ENCODE measurements around the gene ENPP6. TPM values are rescaled to one million over a fixed set of nuclear protein-coding genes. Genes with fewer than 3 reads are reported as not detected.
A peak's percentile ranks its signal among the peaks of the same experiment; 100 is the strongest.

The ENPP6 gene
- polyA plus RNA-seq (2012; ENCODE audit: missing spikeins), result 0.81 TPM

- no peak for TF ChIP-seq POLR2AphosphoS5 (IDR thresholded peaks at IDR 0.05; ENCODE audit: low read depth, low read length)
- TF ChIP-seq POLR2A (IDR thresholded peaks at IDR 0.05; ENCODE audit: low read depth, low read length), result no peak
- no peak for TF ChIP-seq TAF1 (IDR thresholded peaks at IDR 0.05; ENCODE audit: borderline replicate concordance, low read depth, low read length)
- no peak for FAIRE-seq
Measured at GRCh38 chr4:184217634-184218033, at the start of gene ENPP6. TSS of gene ENPP6 (minus strand) at chr4:184217873. CDS start at chr4:184217819, 54 bp downstream.

GRCh38 chr4:184267206-184267608 is 49.5 kb upstream of the ENPP6 start:
- no peak for TF ChIP-seq TAF1 (IDR thresholded peaks at IDR 0.05; ENCODE audit: borderline replicate concordance, low read depth, low read length)
- TF ChIP-seq POLR2A (IDR thresholded peaks at IDR 0.05; ENCODE audit: low read depth, low read length), result 0 out of 2 replicates have a peak, but pooled peaks have one; percentile 27
- TF ChIP-seq POLR2AphosphoS5 (IDR thresholded peaks at IDR 0.05; ENCODE audit: low read depth, low read length), result peak; percentile 60; the same call in 1 of the 2 replicates
- FAIRE-seq (no peak), DNase-seq (ENCODE audit: insufficient read length) (no peak)

More at GRCh38 chr4:184217634-184218033, at the start of gene ENPP6:
- DNase-seq (ENCODE audit: insufficient read length), result no peak

DNA sequence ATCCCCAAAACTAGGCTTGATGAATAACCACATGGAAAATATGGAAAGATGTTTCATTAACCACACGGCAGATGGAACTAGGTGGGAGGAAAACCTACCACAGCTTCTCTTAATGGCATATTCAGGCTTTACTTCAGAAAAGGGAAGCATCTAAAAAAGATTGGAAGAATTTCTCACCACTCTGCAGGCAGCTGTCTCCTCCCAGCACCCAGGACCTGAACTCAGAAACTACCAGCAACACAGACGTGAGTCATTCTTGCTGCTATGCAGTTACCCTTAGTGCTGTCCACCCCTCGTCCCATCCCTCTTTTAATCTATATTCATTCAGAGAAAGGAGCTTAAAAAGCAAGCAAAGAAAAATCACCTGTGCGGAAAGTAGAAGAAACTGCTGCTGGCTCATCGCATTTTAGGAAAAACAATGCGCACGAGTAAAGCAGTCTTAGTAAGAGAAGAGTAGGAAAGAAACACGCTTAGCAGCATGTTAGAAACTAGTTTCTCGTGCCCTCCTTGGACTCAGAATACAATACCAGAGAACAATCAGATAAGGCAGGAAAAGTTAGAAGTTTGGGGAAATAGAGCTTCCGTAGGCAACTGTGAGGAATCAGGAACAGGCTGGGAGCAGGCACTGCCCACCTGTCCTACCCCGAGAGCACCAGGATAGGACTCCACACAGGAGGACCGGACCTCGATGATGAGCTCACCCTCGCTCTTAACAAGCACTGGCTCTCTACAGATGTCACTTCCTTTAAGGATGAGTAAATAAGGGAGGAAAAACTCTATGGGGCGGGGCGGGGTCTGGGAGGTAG is 48.1 kb upstream of the ENPP6 start:
- DNase-seq (ENCODE audit: insufficient read length) (no peak), FAIRE-seq (peak; percentile 87)
- TF ChIP-seq POLR2A (IDR thresholded peaks at IDR 0.05; ENCODE audit: low read depth, low read length), result peak; percentile 90
- peak; percentile 41; the same call in 1 of the 2 replicates for TF ChIP-seq TAF1 (IDR thresholded peaks at IDR 0.05; ENCODE audit: borderline replicate concordance, low read depth, low read length)
- peak; percentile 85 for TF ChIP-seq POLR2AphosphoS5 (IDR thresholded peaks at IDR 0.05; ENCODE audit: low read depth, low read length)

- FAIRE-seq, result peak; percentile 87
- TF ChIP-seq POLR2A (IDR thresholded peaks at IDR 0.05; ENCODE audit: low read depth, low read length) (peak; percentile 56), POLR2AphosphoS5 (IDR thresholded peaks at IDR 0.05; ENCODE audit: low read depth, low read length) (no peak), TAF1 (IDR thresholded peaks at IDR 0.05; ENCODE audit: borderline replicate concordance, low read depth, low read length) (no peak)
- DNase-seq (ENCODE audit: insufficient read length), result no peak
Measured at GRCh38 chr4:184263910-184264732, 46.4 kb upstream of the ENPP6 start.

- FAIRE-seq (no peak), DNase-seq (ENCODE audit: insufficient read length) (no peak)
- TF ChIP-seq TAF1 (IDR thresholded peaks at IDR 0.05; ENCODE audit: borderline replicate concordance, low read depth, low read length) (no peak), POLR2A (IDR thresholded peaks at IDR 0.05; ENCODE audit: low read depth, low read length) (no peak; the same call in 1 of the 2 replicates), POLR2AphosphoS5 (IDR thresholded peaks at IDR 0.05; ENCODE audit: low read depth, low read length) (no peak)
Measured at GRCh38 chr4:184263461-184263860, 45.8 kb upstream of the ENPP6 start.

- no peak for TF ChIP-seq TAF1 (IDR thresholded peaks at IDR 0.05; ENCODE audit: borderline replicate concordance, low read depth, low read length)
- TF ChIP-seq POLR2A (IDR thresholded peaks at IDR 0.05; ENCODE audit: low read depth, low read length), result no peak
- no peak for TF ChIP-seq POLR2AphosphoS5 (IDR thresholded peaks at IDR 0.05; ENCODE audit: low read depth, low read length)
- no peak for DNase-seq (ENCODE audit: insufficient read length)
- peak; percentile 73 for FAIRE-seq
Measured at GRCh38 chr4:184262901-184263300, 45.2 kb upstream of the ENPP6 start.

DNA sequence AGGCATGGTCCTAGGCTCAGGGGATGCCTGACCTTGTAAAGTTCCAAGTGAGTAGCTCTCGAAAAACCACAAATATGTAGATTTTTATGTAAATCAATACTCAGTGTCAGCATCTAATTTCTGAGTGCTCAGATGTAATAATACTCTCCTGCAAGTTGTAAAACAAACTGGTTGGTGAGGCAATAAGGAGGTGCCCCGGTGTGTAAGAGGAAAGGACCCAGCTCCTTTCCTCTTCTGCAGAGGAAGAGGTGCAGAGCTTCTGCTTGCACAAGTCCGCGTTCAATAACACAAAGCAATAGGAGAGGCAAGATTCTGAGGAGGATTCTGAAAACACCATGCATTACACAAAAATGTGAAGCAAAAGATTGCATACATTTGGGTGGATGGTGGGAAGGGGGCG is 43.6 kb upstream of the ENPP6 start:
- TF ChIP-seq POLR2AphosphoS5 (IDR thresholded peaks at IDR 0.05; ENCODE audit: low read depth, low read length) (no peak), POLR2A (IDR thresholded peaks at IDR 0.05; ENCODE audit: low read depth, low read length) (no peak), TAF1 (IDR thresholded peaks at IDR 0.05; ENCODE audit: borderline replicate concordance, low read depth, low read length) (no peak)
- FAIRE-seq (no peak), DNase-seq (ENCODE audit: insufficient read length) (no peak)

- FAIRE-seq (no peak), DNase-seq (ENCODE audit: insufficient read length) (no peak)
- no peak for TF ChIP-seq TAF1 (IDR thresholded peaks at IDR 0.05; ENCODE audit: borderline replicate concordance, low read depth, low read length)
- TF ChIP-seq POLR2AphosphoS5 (IDR thresholded peaks at IDR 0.05; ENCODE audit: low read depth, low read length), result no peak
- TF ChIP-seq POLR2A (IDR thresholded peaks at IDR 0.05; ENCODE audit: low read depth, low read length), result no peak
Measured at GRCh38 chr4:184259866-184260265, 42.2 kb upstream of the ENPP6 start.

GRCh38 chr4:184259081-184259480 is 41.4 kb upstream of the ENPP6 start:
- DNase-seq (ENCODE audit: insufficient read length) (no peak), FAIRE-seq (no peak)
- no peak for TF ChIP-seq POLR2AphosphoS5 (IDR thresholded peaks at IDR 0.05; ENCODE audit: low read depth, low read length)
- TF ChIP-seq TAF1 (IDR thresholded peaks at IDR 0.05; ENCODE audit: borderline replicate concordance, low read depth, low read length), result no peak
- TF ChIP-seq POLR2A (IDR thresholded peaks at IDR 0.05; ENCODE audit: low read depth, low read length), result no peak

GRCh38 chr4:184255871-184256642 is 38.4 kb upstream of the ENPP6 start:
- FAIRE-seq (no peak), DNase-seq (ENCODE audit: insufficient read length) (no peak)
- TF ChIP-seq POLR2AphosphoS5 (IDR thresholded peaks at IDR 0.05; ENCODE audit: low read depth, low read length), result no peak
- no peak for TF ChIP-seq POLR2A (IDR thresholded peaks at IDR 0.05; ENCODE audit: low read depth, low read length)
- no peak for TF ChIP-seq TAF1 (IDR thresholded peaks at IDR 0.05; ENCODE audit: borderline replicate concordance, low read depth, low read length)

GRCh38 chr4:184255361-184255760 is 37.7 kb upstream of the ENPP6 start:
- DNase-seq (ENCODE audit: insufficient read length) (no peak), FAIRE-seq (no peak)
- TF ChIP-seq POLR2AphosphoS5 (IDR thresholded peaks at IDR 0.05; ENCODE audit: low read depth, low read length) (no peak), POLR2A (IDR thresholded peaks at IDR 0.05; ENCODE audit: low read depth, low read length) (no peak)
